SW480 (cell line): ENCODE data around the gene RNF227.
A peak's percentile ranks its signal among the peaks of the same experiment; 100 is the strongest.

Experiments
- DNase-seq: peaks from one replicate; pipeline ENCODE4 v3.0.0-alpha.2; 2016; ENCODE audit warnings: low spot score

The RNF227 gene

DNA sequence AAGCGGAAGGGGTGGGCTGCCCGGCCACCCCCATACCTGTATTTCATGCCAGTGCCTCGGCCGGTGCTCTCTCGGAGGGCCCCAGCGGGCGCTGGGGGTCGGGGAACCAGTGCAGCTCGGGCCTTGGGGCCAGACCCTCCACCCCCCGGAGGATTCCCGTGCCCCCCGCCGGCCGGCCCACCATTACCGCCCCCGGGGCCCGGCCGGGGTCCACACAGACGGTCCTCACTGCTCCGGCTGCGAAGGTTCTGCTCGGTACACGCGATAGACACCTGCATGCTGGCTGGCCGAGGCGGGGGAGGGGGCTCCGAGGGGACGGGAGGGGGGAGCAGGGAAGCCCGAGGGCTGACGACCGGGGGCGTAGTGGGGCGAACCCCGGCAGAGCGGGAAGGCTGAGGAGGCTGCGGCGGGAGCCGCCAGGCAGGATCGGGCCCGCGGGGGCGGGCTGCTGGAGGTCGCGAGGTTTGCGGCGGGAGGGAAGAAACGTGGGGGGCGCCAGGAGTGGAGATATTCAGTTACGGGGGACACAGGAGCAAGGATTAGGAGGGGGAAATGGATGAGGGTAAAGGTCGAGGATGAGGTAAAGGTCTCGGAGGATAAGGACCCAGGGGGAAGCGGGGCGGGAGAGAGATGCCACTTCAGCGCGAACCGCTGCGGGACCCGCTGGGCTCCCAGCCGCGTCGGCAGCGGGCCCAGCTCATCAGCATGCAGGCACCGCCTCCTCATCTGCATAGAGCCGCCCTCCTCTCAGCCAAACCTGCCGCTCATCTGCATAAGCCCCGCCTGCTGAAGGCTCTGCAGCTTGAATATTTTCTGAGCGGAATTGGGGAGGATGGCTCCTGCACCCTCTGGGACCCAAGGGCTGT is 13.3 kb upstream of the RNF227 start, which contains the start of gene KCNAB3:
TSS of gene KCNAB3 (minus strand) at position 699 of the 866 bp plus-strand sequence. CDS start at position 278, 421 bp downstream.
- no peak for DNase-seq

DNA sequence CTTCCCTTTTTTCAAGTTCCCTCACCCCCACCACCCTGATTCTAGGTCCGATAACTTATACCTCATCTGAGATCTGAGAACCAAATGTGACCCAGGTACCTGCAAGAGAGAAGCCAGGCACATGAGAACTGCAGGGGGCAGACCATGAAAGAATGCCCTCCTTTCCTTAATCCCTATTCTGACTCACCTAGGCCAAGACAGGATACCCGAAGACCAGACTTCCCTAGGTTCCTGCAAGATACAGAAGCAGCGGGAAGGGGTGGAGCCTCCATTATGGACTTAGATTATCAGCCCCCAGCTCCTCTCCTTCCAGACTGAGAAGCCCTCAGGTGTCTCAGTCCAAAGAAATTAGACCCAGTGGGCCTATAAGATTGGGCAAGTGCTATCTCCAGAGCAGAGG is 11.5 kb upstream of the RNF227 start:
- no peak for DNase-seq

DNA sequence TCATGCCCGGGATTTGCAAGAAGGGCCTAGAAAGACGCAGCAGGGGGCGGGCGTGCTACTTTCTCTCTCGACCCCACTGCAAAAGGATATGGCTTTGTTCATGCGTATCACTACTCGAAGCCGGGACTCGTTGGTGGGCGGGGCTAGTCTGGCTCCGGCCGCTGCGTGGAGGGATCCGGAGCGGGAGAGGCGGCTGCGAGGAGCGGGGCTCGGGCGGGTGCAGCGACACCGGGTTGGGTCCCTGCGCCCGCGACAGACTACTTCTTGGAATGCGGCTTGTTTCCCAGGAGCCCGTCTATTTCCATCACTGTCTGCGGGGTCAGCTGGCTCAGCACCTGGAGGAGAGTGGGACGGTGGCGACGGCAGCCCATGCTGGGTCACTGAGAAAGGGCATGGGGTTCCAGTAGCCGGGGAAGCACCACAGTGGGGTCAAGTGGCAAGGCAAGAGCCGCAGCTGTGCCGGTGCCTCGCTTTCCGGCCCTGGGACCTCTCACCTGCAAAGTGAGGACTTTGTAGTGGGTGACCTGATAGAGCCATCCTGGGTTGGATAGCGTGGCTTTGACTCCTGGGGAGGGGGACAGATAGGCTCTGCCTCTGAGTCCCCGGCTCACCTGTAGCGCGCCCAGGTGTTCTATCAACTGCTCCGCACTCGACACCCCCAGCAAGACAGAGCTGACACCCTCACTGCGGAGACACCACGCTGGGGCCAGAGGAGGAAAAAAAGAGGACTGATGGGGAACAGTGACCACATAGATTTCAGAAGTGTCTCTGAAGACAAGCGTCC is 6.9 kb upstream of the RNF227 start:
- DNase-seq = peak; percentile 19

DNA sequence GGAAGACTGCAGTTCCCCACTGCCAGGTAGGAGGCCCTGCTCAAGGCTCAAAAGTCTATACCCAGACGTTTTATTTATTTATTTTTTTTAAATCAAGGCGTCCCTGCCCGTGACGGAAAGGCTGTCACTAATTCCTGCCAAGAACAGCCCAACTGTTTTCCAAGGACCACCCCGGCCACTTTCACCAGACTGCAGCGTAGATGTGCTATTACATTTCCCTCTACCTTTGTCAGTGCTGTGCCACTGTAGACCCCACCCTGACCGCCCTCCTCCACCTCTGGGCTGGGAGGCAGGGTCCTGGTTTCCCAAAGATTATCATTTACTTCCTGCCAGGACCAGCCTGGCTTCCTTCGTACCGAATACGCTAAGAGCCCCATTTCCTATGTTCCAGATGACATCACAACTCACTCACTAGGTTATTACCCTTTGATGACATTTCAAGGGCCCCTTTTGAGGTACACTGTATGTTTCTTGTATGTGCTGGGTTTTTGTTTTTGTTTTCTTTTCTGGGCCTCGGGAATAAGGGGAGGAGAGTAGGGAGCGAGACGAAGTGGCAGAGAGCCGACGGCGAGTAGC is 6.3 kb upstream of the RNF227 start:
- DNase-seq = no peak

DNA sequence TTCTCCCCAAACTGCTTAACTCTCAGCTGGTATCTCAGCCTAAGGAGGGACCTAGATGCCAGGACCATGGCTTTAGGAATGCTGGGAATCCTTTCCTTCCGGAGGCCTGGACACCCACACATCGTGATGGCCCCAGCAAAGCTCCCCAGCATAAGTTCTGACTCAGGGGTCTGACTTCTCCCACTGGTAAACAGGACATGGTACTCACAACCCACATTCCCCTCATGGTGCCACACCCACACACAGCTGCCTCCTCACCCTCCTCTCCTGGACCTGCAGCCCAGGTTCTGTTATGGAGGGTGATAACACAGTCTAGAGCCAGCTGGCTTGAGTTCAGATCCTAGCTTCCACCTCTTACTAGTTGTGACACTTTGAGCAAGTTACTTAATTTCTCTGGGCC is 719 bp upstream of the RNF227 start:
- peak; percentile 79 for DNase-seq

DNA sequence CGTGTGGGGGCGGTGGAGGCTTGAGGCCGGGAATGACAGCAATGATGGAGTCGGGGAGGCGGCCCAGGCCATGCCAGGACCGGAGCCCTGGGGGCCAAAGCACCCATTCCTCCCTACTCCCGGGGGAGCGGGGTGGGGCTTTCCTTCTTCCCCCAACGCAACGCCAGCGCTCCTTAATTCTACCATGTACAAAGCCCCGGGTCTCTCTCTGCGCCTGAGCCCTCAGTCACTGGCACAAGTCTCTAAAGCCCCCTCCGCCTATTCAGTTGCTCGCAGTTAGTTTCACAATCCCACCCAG is 245 bp upstream of the RNF227 start:
- DNase-seq = no peak

DNA sequence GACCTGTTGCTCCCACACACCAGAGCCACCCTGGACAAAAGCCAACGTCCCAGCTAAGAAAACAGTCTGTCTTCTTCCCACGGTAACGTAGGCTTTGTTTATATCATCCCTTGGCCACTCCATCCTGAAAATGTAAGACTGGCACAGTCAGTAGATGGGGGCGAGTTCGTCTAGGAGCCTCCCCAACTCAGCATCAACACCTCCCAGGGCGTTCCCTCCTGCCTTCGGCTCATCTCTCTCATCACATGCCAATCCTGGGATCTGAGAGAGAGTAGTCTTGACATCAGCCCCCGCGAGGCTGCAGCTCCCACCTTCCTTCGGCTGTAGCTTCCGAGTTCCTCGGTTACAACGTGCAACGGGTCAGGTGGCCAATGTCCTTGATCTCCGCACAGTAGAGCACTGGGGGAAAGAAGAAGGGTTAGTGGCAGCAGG is 894 bp downstream of the RNF227 start:
- peak; percentile 58 for DNase-seq

DNA sequence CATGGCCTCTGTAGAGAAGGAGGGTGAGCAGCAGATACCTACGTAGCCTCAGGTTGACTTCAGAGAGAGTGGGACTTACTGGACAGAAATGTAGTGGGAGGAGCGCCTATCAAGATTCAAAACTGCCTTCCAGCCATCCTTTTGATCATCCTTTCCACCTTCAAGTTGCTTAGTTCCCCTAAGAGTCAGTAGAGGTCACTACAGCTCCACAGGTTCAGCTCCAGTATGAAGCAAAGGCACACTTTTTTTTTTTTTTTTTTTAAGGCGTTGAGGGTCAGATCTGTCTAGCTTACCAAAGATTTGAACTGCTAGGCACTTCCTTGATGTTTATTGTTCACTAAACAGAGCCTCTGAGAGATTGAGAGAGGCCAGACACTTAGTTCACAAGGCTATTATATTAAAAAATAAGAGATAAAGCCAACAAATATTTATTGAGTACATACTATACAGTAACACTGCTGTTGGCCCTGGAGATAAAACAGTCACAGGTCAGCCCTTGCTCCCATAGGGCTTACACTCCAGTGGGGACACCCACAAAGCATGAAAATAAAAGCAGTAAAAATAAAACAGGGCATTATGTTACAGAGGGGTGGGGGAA is 3.1 kb downstream of the RNF227 start:
- peak; percentile 85 for DNase-seq

DNA sequence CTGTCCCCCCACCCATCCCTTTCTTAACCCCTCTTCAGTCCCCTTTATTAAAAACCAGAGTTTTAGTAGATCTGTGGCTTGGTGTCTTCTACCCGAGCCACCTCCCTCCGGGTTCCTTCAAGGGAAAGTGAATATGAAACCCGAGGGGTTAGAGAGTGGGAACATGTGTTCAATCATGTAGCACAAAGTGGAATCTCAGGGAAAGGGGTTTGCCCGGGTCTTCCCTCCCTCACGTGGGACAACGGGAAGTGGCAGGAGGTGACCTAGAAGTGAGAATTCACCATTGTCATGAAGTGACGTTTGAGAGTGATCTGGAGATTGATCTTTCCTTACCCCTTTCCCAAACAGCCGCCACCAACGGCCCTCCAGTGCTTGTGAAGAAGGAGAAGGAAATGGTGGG is 5.0 kb downstream of the RNF227 start:
- no peak for DNase-seq

DNA sequence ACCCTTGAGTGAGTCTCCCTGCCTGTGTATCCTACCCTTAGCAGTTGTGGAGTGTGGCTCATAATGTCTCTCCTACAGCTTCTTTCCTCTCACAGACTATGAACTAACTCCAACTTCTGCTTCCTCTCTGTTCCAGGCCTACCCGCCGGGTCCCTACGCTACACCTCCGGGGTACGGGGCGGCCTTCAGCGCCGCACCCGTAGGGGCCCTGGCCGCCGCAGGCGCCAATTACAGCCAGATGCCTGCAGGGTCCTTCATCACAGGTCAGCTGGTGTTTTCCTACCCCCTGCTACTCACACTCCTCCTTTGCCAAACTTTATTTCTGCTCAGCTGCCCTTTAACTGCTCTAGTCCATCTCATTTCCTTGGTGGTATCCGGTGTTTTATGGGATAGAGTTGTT is 5.4 kb downstream of the RNF227 start:
- DNase-seq = no peak

DNA sequence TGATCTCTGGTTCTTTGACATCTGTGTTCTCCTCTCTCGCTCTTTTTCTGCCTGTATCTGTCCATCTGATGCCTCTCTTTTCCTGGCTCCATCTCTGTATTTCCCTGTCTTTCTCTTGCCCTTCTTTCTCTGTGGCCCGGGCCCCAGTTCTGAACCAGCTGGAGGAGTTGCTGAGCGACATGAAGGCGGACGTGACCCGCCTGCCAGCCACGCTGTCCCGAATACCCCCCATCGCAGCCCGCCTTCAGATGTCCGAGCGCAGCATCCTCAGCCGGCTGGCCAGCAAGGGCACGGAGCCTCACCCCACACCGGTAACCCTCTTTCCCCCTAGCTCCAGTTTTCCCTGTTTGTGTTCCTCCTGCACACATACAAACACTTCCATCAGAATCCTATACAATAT is 5.8 kb downstream of the RNF227 start:
- DNase-seq = no peak

DNA sequence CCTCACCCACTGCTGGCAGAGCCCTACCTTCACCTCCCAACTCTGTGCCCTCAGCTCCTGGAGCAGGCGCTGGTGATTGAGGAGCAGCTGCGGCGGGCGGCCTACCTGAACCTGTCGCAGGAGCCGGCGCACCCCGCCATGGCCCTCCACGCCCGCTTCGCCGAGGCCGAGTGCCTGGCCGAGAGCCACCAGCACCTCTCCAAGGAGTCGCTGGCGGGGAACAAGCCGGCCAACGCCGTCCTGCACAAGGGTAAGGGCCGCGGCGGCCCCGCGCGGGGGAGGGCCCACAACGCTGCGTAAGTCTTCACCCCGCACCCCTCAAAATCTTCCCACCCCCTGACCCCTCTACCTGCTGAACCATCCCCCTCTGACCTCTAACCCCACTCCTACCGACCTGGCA is 7.0 kb downstream of the RNF227 start:
- DNase-seq = no peak

DNA sequence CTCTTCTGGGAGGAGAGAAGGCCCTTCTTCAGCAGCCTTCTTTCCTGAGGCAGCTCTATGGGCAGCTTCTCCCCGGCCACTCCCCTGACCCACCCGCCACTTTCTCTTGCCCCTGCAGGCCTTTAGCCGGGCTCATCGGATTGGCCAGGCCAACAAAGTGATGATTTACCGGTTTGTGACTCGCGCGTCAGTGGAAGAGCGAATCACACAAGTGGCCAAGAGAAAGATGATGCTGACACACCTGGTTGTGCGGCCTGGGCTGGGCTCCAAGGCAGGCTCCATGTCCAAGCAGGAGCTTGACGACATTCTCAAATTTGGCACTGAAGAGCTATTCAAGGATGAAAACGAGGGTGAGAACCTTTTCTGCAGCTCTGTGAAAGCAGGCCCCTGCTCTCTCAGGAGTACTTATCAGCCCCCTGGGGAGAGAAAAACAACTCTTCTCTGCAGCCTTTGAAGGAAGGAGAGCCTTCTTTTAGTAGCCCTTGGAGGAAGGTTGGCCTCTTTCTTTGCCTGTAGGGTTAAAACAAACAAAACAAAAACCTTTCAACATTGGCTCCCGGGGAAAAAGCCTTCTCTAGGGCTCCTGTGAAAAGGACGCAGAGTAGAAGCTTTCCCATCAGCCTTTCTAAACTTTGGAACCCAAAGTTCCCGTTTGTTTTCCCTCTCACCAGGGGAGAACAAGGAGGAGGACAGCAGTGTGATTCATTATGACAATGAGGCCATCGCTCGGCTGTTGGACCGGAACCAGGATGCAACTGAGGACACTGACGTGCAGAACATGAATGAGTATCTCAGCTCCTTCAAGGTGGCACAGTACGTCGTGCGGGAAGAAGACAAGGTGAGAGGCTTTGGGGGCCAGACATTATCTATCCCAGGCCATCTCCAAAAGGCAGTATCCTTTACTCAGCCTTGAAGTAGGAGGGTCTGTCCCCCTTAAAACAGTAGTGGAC is 12.7 kb downstream of the RNF227 start:
- DNase-seq = no peak

DNA sequence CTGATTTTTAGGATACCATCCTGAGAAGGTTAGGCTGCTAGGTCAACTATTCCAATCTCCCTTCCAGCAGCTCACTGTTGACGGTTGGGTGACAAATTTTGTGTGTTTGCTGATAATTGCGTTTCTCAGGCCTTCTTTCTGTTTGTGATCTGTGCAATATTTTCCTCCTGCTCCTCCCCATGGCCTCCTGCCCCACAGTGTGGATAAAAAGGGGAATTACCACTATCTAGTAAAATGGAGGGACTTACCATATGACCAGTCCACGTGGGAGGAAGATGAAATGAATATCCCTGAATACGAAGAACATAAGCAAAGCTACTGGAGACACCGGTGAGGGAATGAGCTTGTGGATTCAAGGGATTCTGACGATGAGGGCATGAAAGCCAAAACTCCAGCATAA is 18.3 kb downstream of the RNF227 start:
- DNase-seq = peak; percentile 54

DNA sequence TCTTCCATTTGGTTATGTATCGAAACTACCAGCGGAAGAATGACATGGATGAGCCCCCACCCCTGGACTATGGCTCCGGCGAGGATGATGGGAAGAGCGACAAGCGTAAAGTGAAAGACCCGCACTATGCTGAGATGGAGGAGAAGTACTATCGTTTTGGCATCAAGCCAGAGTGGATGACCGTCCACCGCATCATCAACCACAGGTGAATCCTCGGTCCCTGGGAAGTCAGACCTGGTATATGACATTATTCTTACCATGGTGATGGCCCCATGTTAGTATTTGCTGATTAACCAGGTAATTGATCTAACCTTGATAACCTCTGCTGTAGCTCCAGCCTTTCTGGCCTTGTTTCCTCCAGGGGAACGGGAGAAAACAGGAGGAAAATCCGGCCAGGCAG is 19.0 kb downstream of the RNF227 start:
- no peak for DNase-seq

DNA sequence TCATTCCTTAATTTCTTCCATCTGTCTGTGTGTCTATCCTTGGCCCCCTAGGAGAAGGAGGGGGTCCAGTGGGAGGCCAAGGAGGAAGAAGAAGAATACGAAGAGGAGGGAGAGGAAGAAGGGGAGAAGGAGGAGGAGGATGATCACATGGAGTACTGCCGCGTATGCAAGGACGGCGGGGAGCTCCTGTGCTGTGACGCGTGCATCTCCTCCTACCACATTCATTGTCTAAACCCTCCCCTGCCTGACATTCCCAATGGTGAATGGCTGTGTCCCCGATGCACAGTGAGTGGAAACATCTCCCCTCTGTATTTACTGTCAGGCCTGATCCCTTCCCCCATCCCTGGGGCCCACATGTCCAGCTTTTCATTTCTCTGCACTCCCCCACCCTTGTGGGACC is 21.2 kb downstream of the RNF227 start:
- DNase-seq = no peak

DNA sequence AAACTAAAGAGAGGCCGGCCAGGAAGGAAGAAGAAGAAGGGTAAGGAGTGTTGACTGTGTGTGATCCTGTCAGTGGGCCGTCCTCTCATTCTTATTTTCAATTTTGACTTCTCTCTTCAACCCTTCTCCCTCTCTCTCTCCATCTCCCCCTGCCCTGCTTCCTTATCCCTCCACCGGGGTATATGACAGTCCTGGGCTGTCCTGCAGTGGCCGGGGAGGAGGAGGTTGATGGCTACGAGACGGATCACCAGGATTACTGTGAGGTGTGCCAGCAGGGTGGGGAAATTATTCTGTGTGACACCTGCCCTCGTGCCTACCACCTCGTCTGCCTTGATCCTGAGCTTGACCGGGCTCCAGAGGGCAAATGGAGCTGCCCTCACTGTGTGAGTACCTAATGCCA is 21.9 kb downstream of the RNF227 start:
- no peak for DNase-seq

DNA sequence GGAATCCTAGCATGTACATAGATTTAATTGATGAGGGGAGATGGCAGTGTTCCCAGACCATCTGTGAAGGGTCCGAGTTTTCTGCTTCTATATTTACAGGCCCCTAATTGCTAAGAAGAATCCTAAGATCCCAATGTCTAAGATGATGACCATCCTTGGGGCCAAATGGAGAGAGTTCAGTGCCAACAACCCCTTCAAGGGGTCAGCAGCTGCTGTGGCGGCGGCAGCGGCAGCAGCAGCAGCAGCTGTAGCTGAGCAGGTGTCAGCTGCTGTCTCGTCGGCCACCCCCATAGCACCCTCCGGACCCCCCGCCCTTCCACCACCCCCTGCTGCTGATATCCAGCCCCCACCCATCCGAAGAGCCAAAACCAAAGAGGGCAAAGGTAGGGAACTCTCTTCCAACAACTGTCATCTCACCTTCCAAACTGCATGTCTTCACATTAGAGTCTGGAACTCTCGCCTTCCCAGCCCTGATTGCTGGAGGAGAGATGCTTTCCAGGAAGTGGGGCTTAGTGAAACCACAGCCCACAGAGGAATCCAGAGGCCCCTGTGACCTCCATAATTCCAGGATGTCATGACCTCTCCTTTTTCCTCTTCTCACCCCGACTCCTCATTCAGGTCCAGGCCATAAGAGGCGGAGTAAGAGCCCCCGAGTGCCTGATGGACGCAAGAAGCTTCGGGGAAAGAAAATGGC is 22.8 kb downstream of the RNF227 start:
- no peak for DNase-seq

DNA sequence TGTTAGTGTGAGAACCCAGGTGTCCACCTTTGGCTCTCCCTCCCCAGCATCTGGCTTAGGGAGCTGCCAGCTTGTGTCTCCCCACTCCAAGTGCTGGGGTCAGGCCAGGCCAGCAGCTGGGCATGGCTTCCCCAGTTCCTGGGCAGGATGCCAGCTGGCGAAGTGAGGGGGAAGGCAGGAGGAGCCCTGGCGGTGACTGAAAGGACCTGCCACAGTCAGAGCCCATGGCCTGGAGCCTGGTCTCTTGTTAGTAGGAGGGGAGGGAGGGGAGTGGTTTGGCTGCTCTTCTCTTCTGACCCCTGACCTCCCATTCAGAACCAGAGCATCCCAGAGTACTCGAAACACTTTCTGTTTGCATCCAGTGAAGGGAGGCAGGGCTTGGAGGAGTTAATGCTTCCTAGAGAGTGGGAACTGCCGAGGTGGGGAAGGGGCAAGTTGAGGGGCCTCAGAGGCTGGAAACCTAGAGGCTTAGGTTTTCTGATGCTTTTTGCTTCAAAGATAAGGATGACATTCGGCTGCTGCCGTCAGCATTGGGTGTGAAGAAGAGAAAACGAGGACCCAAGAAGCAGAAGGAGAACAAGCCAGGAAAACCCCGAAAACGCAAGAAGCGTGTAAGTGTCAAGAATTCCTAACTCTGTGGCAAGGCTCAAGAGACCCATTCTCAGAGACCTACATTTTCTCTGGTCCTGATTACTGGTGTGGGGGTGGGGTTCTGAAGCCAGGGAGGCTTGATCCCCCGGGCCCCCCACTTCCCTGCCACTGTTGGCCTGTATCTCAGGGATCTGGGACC is 26.7 kb downstream of the RNF227 start:
- DNase-seq = peak; percentile 74
